Ascending aorta (tissue), 2 donors: ENCODE data around the gene MTRF1L. TPM values are rescaled to one million over a fixed set of nuclear protein-coding genes. Genes with fewer than 3 reads are reported as not detected.

Experiments
- DNase-seq, 2 donors: peaks; one replicate each; pipeline ENCODE4 v3.0.0-alpha.2; 2019; ENCODE audit warnings: low spot score in 2 of 2
- H3K27ac ChIP-seq, 2 donors: fragments of 200-600 bp; sonication (generic); one replicate each; pipeline ENCODE4 v1.5.1; 2016 to 2017; ENCODE audit warnings: mild to moderate bottlenecking in 1 of 2
- H3K27me3 ChIP-seq: fragments of 200-600 bp; sonication (generic); one replicate; pipeline ENCODE4 v1.5.1; 2017
- H3K36me3 ChIP-seq, 2 donors: fragments of 200-600 bp; sonication (generic); one replicate each; pipeline ENCODE4 v1.5.1; 2016
- H3K4me1 ChIP-seq, 2 donors: fragments of 200-600 bp; sonication (generic); one replicate each; pipeline ENCODE4 v1.5.1; 2016 to 2017; ENCODE audit warnings: mild to moderate bottlenecking in 1 of 2
- H3K4me3 ChIP-seq, 2 donors: fragments of 200-600 bp; sonication (generic); one replicate each; pipeline ENCODE4 v1.5.1; 2016 to 2017; ENCODE audit warnings: mild to moderate bottlenecking in 1 of 2
- H3K9me3 ChIP-seq, 2 donors: fragments of 200-600 bp; sonication (generic); one replicate each; pipeline ENCODE4 v1.5.1; 2016
- intact Hi-C: fragments of 100-400 bp; cut with DNase I; formaldehyde crosslinking; loops from one replicate; pipeline ENCODE4 v1.15.1; 2023
- total RNA-seq: library from RNA; depleted of rRNA; stranded (reverse); fragments of >200 nt; gene quantifications from one replicate; pipeline ENCODE4 v1.1.0, GENCODE V29; 2016
- TF ChIP-seq, protein P1 (sequence below), 3 experiments: fragments of 200-600 bp in 2 of 3; fragments of 450-650 bp in 1 of 3; sonication (generic) in 2 of 3; IDR thresholded peaks; one replicate each; pipeline ENCODE4 v1.5.1; 2016 to 2019; ENCODE audit warnings: antibody characterized with exemption in 3 of 3, mild to moderate bottlenecking in 1 of 3, moderate library complexity in 1 of 3

MTRF1L gene
- total RNA-seq, 1 donor from 2014 or later: 105 TPM

DNA sequence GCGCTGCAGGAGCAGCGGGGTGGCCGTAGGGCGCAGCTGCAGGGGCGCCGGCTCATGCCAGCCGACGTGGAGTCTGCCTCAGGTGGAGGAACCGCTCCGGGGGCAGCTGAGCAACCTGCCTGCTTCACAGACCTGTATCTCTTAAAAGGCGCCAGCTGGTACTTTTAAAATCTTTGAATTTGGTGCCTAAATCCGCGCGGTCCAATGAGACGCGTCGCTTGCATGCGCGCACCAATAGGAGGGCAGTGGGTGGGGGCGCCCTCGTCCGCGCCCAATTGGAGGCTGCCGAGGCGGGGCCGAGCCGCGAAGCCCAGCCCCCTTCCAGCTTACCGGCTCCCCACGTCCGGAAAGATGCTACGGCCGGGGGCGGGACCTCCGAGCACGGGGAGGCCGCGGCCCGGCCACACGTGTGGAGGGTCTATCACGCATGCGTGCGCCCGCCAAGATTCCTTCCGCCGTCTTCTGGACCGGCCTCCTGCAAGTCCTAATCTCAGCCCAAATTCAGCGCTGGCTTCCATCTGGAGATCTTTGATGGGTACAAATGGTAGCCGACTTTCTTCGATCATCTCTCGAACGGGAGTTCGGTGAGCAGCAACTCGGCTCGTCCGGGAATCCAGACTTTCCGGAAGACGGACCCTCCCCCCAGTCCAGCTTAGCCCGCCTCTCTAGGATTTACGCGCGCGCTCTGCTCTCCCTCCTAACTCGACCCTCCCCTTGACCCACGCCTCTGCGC, 19.4 kb downstream of the MTRF1L start, which contains the start of gene FBXO5:
Gene FBXO5, minus strand, starts transcription at position 138 of the 733 bp plus-strand sequence. Its CDS starts 82 bp downstream, at position 56.
- Histone ChIP-seq H3K4me1 (peaks cover 12 to 13% of the 10 kb centered on the region in 2 donors), H3K9me3 (no peaks in the 10 kb centered on the region), H3K27me3 (no peaks in the 10 kb centered on the region), H3K27ac (peak within 1 kb of the TSS; percentile 85 to 90), H3K36me3 (no peaks in the 10 kb centered on the region), H3K4me3 (peak within 1 kb of the TSS; percentile 63 to 93)
- DNase-seq: peak; percentile 92 to 99
- TF ChIP-seq, protein P1, sequence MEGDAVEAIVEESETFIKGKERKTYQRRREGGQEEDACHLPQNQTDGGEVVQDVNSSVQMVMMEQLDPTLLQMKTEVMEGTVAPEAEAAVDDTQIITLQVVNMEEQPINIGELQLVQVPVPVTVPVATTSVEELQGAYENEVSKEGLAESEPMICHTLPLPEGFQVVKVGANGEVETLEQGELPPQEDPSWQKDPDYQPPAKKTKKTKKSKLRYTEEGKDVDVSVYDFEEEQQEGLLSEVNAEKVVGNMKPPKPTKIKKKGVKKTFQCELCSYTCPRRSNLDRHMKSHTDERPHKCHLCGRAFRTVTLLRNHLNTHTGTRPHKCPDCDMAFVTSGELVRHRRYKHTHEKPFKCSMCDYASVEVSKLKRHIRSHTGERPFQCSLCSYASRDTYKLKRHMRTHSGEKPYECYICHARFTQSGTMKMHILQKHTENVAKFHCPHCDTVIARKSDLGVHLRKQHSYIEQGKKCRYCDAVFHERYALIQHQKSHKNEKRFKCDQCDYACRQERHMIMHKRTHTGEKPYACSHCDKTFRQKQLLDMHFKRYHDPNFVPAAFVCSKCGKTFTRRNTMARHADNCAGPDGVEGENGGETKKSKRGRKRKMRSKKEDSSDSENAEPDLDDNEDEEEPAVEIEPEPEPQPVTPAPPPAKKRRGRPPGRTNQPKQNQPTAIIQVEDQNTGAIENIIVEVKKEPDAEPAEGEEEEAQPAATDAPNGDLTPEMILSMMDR (IDR thresholded peaks at IDR 0.05): no peak
- intact Hi-C loops: loop anchor here (2.0 to 10.0 kb wide), 3 partner anchors 20 to 598 kb away; partner anchors contain the start of gene MTRF1L

DNA sequence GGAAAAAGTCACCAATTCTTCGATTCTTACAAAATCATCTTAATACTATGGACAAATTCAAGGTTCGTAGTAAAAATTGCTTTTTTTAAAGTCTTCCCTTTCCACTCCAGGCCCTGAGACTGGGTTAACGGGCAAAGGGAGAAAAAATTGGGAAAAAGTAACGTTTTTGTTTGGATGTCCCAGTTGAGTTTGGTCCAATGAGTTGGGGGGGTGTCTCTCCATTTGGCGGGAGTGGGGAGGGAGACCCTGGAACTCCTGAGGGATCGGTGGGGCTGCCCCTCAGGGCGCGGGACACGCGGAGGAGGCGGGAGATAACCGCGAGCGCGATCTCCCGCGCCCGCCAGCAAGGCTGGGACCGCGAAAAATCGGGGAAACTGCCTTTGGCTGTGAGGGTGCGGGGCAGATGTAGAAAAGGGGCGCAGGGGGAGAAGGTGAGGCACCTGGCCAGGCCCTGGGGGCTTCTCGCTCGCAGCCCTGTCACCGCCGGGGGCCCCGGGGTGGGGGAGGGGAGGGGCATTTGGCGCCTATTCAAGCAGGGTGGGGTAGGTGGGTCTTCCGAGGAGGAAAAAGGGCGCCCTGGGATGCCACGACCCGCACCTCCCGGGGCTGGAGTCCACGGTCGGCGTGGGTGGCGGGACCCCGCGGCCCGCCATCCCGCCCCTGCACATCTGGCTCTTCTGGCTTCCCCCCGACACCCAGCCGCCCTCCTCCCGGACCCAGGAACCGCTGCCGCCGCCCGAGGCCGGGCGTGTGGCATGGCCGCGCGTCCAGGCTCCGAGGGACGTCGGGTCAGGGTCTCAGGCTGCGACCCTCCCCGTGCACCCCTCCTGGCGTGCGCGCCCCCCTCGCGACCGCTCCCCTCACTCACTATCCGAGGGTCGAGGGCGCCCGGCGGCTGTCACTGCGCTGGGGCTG, 20.3 kb downstream of the MTRF1L start:
- Histone ChIP-seq H3K4me3 (peak overlapping the region; percentile 63 to 93), H3K27me3 (no peaks in the 10 kb centered on the region), H3K27ac (no peak overlapping the region), H3K4me1 (peaks cover 12 to 13% of the 10 kb centered on the region in 2 donors), H3K9me3 (no peaks in the 10 kb centered on the region), H3K36me3 (no peaks in the 10 kb centered on the region)
- intact Hi-C loops: loop anchor here (2.0 to 10.0 kb wide), 3 partner anchors 21 to 597 kb away; partner anchors contain the start of gene MTRF1L
- DNase-seq: no peak
- TF ChIP-seq, protein P1 (IDR thresholded peaks at IDR 0.05): no peak

DNA sequence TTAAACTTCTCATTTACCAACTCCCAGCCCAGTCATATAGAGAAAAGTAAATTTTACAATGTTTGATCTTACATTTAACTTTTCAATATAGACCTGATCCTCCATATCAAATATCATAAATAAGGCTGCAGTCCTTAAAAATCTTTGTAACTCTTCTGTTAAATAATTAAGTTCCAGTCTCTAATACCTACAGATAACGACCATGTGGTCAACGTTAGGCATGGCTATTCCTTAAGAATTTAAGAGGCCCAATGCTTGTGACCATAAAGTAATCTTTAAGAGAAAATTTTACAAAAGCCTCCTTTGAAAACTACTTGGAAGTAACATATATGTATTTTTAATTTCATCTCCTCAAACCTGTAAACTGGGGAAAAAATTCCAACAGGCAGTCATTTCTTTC, 21.3 kb downstream of the MTRF1L start:
- TF ChIP-seq, protein P1 (IDR thresholded peaks at IDR 0.05): no peak
- Histone ChIP-seq H3K9me3 (no peaks in the 10 kb centered on the region), H3K27ac (no peak overlapping the region), H3K36me3 (no peaks in the 10 kb centered on the region), H3K4me1 (peaks cover 12 to 13% of the 10 kb centered on the region in 2 donors), H3K27me3 (no peaks in the 10 kb centered on the region), H3K4me3 (no peak overlapping the region)
- no peak for DNase-seq
- intact Hi-C loops: loop anchor here (5.0 to 10.0 kb wide), 2 partner anchors 41 to 596 kb away; no protein-coding TSS in a partner anchor

DNA sequence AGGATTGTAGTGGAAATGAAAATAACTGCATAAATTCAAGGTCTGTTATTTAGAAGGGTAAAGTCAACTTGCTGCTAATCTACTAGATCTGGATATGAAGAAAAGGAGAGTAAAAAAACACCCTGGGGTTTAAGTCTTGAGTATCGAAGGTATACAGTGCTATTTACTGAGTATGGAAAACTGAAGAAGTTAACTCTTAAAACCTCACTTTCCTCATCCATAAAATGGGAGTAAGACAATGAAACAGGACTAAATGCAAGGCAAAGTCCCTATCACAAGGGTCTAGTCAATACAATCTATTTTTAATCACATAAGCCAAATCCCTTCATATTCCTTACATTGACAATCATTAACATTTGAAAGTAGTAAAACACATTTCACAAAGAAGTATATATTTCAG, 21.9 kb downstream of the MTRF1L start:
- Histone ChIP-seq H3K27ac (no peak overlapping the region), H3K27me3 (no peaks in the 10 kb centered on the region), H3K4me3 (no peak overlapping the region), H3K36me3 (no peaks in the 10 kb centered on the region), H3K4me1 (peaks cover 12 to 13% of the 10 kb centered on the region in 2 donors), H3K9me3 (no peaks in the 10 kb centered on the region)
- TF ChIP-seq, protein P1 (IDR thresholded peaks at IDR 0.05): no peak
- intact Hi-C loops: loop anchor here (5.0 to 10.0 kb wide), 2 partner anchors 42 to 596 kb away; no protein-coding TSS in a partner anchor
- DNase-seq: no peak

DNA sequence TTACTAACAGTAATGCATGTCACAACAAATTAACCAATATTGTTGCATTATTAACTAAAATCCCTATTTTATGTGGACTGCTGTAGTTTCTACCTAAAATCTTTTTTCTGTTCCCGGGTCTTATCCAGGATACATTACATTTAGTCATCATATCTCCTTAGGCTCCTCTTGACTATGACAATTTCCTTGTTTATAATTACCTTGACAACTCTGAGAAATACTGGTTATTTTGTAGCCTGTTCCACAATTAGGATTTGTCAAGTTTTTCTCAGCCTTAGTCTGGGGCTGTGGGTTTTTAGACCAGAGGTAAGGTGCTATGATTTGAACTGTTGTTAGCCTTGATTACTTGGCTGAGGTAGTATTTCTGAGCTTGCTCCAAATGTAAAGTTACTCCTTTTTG, 23.4 kb downstream of the MTRF1L start:
- no peak overlapping the region for H3K27ac ChIP-seq
- TF ChIP-seq, protein P1 (IDR thresholded peaks at IDR 0.05): no peak
- intact Hi-C loops: no loop called here
- H3K27me3 ChIP-seq: no peaks in the 10 kb centered on the region
- H3K4me1 ChIP-seq: peaks cover 8% of the 10 kb centered on the region in 2 donors
- H3K9me3 ChIP-seq: no peaks in the 10 kb centered on the region
- H3K4me3 ChIP-seq: no peak overlapping the region
- DNase-seq: no peak
- H3K36me3 ChIP-seq: peaks cover 6 to 12% of the 10 kb centered on the region in 2 donors
